GM18507 (cell line): ENCODE data around the gene ADAM11.
"Not testable (repeated sequence)": the region's sequence is repeated elsewhere in the genome, so short reads cannot be mapped to it uniquely, and the experiment has no call there.

Source experiments
- DNase-seq: peaks from one replicate; pipeline ENCODE4 v3.0.0; 2011; ENCODE audit warnings: low read depth; ENCODE audit not compliant: insufficient read length; ENCODE audit errors: extremely low spot score
- FAIRE-seq: peaks from 2 replicates; lab custom pipeline; 2011; peaks lifted over from hg19 to GRCh38; lab: Jason Lieb, UNC

The ADAM11 gene

DNA sequence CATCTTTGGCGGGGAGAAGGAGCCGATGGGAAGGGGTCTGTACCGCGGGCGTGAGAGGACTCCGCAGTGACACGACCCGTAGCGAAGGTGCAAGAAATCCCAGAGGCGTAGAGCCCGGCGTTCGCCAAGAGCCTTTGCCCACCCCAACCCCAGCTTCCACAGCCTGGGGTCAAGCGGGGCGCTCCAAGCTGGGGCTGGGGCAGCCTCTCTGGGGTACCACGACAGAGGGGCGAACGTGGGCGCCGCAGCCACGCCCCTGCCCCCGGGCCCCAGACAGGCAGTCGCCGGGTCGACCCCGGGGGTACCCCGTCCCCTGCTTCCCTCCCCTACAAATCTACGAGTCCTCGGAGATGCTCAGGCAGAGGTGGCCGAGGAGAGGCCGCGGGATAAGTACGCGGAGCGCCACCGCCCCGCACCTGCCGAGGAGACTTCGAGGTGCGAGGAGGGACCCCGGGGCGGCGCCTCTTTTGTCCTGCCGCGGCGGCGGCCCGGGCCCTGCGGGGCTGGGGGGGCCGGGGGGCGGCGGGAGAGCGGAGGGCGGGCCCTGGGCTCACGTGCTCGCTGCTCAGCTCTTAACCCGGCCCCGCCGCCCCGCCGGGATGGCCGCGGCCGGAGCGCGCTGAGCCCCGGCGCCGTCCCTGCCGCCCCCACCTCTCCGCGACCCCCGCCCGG lies at the start of gene ADAM11:
TSS of gene ADAM11 (plus strand) at position 575 of the 672 bp plus-strand sequence. CDS start 212 bp downstream, outside the sequence.
- FAIRE-seq: no peak
- no peak for DNase-seq

- DNase-seq (no peak), FAIRE-seq (no peak)
Observed at GRCh38 chr17:44719444-44719843, 39.3 kb upstream of the ADAM11 start.

DNA sequence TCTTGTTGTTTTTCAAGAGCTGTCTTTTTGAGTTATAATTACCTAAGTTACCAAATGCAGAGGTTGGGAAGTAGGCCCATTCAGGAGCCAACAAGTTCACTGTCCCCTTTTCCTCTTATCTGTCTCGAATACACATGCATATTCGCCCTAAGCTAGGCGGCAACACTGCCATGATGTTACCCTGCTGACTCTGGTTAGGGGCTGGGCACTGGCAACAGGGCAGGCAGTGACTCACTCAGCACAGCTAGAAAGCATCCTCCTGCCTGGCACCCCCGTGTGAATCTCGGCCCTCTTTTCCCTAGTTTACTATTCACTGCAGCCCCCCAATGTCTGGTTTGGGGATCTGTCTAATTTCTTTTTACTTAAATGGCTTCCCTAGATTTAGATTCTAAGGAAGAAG lies 36.5 kb upstream of the ADAM11 start:
- no peak for FAIRE-seq
- DNase-seq: no peak

DNA sequence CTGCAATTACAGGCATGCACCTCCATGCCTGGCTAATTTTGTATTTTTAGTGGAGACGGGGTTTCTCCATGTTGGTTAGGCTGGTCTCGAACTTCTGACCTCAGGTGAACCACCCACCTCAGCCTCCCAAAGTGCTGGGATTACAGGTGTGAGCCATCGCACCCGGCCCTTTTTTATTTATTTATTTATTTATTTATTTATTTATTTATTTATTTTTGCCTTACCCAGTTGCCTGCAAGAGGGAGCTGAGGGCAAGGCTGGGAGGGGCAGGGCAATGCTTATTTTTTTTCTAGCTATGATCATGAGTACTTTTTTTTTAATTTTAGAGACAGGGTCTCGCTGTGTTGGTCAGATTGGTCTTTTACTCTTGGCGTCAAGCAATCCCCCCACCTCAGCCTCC lies 32.7 kb upstream of the ADAM11 start:
- not testable (repeated sequence) for DNase-seq, FAIRE-seq

- FAIRE-seq (no peak), DNase-seq (no peak)
Observed at GRCh38 chr17:44733753-44734152, 25.0 kb upstream of the ADAM11 start.

- FAIRE-seq (no peak), DNase-seq (no peak)
Observed at GRCh38 chr17:44734272-44734671, 24.5 kb upstream of the ADAM11 start.

GRCh38 chr17:44736551-44737240 lies 22.1 kb upstream of the ADAM11 start:
- no peak for DNase-seq
- FAIRE-seq: no peak

DNA sequence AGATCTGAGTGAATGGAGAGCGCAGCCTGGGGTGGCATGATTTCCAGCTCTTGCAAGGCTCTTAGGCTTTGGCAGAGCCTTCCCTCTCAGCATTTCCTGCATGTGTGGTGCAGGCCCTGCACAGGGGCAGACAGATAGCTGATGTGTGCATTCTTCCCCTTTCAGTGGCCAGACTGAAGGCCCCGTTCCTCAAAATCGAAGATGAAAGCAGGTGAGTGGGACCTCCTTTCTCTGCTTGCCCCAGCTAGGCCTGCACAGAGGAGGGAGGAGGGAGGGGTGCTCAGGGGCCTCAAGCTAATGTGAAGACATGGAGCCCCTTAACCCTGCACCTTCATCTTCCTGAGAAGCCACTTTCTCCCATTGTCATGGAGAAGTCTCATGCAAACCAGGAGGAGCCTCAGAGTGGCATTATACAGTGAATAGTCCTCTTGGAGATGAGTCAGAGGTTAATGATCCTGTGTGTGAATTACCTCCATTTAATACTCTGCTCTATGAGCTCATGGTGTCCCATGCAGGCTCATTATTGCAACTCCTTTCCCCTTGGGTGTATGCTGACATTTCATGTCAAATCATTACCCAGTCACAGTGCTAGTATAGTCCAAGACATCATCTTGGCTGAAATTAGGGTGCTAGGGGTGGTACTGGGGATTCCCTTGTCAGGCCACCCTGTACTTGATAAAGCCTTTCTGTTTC lies 20.4 kb upstream of the ADAM11 start:
- FAIRE-seq: no peak
- DNase-seq: no peak

GRCh38 chr17:44741316-44741715 lies 17.5 kb upstream of the ADAM11 start:
- FAIRE-seq (no peak), DNase-seq (no peak)

- no peak for DNase-seq
- no peak for FAIRE-seq
Observed at GRCh38 chr17:44745301-44745700, 13.5 kb upstream of the ADAM11 start.

- FAIRE-seq, DNase-seq: not testable (repeated sequence)
Observed at GRCh38 chr17:44745738-44746137, 13.1 kb upstream of the ADAM11 start.

GRCh38 chr17:44747566-44747965 lies 11.2 kb upstream of the ADAM11 start:
- FAIRE-seq: no peak
- DNase-seq: no peak

DNA sequence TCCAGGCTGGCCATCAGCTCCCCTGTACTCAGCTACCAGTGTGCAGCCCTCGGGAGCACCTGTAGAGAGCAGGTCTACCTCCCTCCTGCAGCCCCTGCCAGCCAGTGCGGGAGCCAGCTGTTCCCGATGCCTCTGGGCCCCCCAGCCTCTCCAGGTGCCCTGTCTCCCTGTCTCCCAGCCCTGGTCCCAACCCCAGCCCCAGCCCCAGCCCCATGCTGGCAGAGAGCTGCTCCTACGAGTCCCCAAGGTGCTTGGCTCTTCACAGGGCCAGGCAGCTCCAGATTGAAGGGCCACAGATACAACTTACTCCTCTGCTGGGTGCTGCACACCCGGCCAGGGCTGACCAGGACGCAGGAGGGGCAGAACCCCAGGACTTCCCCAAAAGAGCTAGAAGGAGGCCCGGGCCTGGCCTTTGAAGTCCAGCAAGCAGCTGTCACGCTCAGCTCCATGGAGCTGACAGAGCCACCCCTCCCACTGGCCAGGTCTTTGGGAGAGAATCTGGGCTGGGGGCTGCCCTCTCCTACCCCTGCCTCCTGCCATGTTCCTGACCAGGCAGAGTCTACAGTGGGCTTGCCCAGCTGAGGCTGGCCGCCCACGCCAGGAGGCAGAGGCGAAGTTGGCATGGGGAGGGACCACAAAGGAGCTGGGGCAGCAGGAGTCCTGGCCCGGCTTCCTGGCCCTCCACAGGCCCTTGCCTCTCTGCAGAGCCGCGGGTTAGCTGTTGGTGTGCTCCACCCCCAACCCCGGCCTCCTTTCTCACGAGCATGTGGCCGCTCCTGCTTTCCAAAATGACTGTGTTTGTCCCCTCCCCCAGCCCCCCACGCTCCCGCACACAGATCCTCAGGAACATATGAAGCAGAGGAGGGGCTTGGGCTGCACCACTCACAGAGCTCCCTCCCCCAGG lies 9.5 kb upstream of the ADAM11 start:
- FAIRE-seq: no peak
- DNase-seq: no peak

- DNase-seq (no peak), FAIRE-seq (no peak)
Observed at GRCh38 chr17:44749980-44750318, 8.8 kb upstream of the ADAM11 start.

DNA sequence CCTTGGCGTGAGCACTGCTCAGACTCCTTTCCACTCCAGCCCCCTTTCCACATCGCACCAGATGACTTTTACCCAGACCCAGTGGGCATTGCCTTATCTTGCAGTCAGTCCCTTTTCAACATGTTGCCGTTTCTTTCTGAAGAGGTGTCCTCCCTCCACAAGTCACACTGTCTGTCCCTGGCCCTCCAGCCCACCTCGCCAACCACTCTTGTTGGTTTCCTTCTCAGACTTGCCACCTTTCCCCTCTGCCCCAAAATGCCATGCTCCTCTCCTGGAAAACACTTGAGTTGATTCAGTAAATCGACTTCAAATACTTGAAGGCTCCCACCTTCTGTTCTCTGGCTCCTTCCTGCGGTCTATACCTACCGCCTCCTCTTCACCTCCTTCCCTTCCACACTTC lies 7.5 kb upstream of the ADAM11 start:
- DNase-seq: no peak
- no peak for FAIRE-seq

GRCh38 chr17:44751806-44752205 lies 7.0 kb upstream of the ADAM11 start:
- DNase-seq (no peak), FAIRE-seq (no peak)

GRCh38 chr17:44752953-44753861 lies 5.6 kb upstream of the ADAM11 start:
- DNase-seq: no peak
- no peak for FAIRE-seq

- DNase-seq (no peak), FAIRE-seq (no peak)
Observed at GRCh38 chr17:44754276-44754675, 4.5 kb upstream of the ADAM11 start.

- not testable (repeated sequence) for DNase-seq, FAIRE-seq
Observed at GRCh38 chr17:44755180-44755579, 3.6 kb upstream of the ADAM11 start.
